IPS-20b (cell line): ENCODE results near the gene APOM.

Experiments used
- H3K27ac ChIP-seq: one replicate; pipeline ENCODE4 v1.5.1; 2013; ENCODE audit warnings: low read length
- H3K27me3 ChIP-seq: 2 replicates; pipeline ENCODE4 v1.6.1; 2013; ENCODE audit warnings: mild to moderate bottlenecking, low read length, inconsistent platforms; ENCODE audit not compliant: insufficient read depth
- H3K36me3 ChIP-seq: 2 replicates; pipeline ENCODE4 v1.6.1; 2013; ENCODE audit warnings: low read depth, mild to moderate bottlenecking, inconsistent platforms, low read length, moderate library complexity; ENCODE audit not compliant: insufficient read depth
- H3K4me1 ChIP-seq: 2 replicates; pipeline ENCODE4 v1.6.1; 2013; ENCODE audit warnings: mild to moderate bottlenecking, control low read depth, inconsistent platforms, low read length, moderate library complexity; ENCODE audit not compliant: insufficient read depth
- H3K4me3 ChIP-seq: 2 replicates; pipeline ENCODE4 v1.5.1; 2013; ENCODE audit warnings: mild to moderate bottlenecking, low read length, inconsistent platforms
- H3K9ac ChIP-seq: 2 replicates; pipeline ENCODE4 v1.6.1; 2013; ENCODE audit warnings: low read depth, mild to moderate bottlenecking, inconsistent platforms, low read length, moderate library complexity
- H3K9me3 ChIP-seq: 2 replicates; pipeline ENCODE4 v1.6.1; 2013; ENCODE audit warnings: mild to moderate bottlenecking, low read depth, low read length, inconsistent platforms; ENCODE audit not compliant: insufficient read depth

The APOM gene

GRCh38 chr6:31620586-31621319 lies 34.9 kb upstream of the APOM start, which contains the start of gene PRRC2A:
Gene PRRC2A, plus strand, starts transcription at chr6:31620715. Its CDS starts 2,075 bp downstream, at chr6:31622790.
- Histone ChIP-seq H3K4me1 (peaks cover 10% of the 10 kb centered on the region; the same call in 1 of the 2 replicates), H3K27ac (peak within 1 kb of the TSS; percentile 97), H3K4me3 (peak within 1 kb of the TSS; percentile 86), H3K27me3 (no peaks in the 10 kb centered on the region), H3K9me3 (no peaks in the 10 kb centered on the region), H3K36me3 (peaks cover 43% of the 10 kb centered on the region), H3K9ac (peak within 1 kb of the TSS; percentile 98)

- peak overlapping the region; percentile 24 for H3K27ac ChIP-seq
- peaks cover 50% of the 10 kb centered on the region for H3K36me3 ChIP-seq
- peaks cover 10% of the 10 kb centered on the region; the same call in 1 of the 2 replicates for H3K4me1 ChIP-seq
- H3K4me3 ChIP-seq: peak overlapping the region; percentile 84
- peak overlapping the region; percentile 91 for H3K9ac ChIP-seq
- H3K9me3 ChIP-seq: no peaks in the 10 kb centered on the region
- no peaks in the 10 kb centered on the region for H3K27me3 ChIP-seq
Measured at GRCh38 chr6:31621320-31621939, 34.3 kb upstream of the APOM start.

GRCh38 chr6:31621991-31622390 lies 33.7 kb upstream of the APOM start:
- peaks cover 10% of the 10 kb centered on the region; the same call in 1 of the 2 replicates for H3K4me1 ChIP-seq
- no peaks in the 10 kb centered on the region for H3K9me3 ChIP-seq
- peaks cover 55% of the 10 kb centered on the region for H3K36me3 ChIP-seq
- H3K27ac ChIP-seq: no peak overlapping the region
- no peaks in the 10 kb centered on the region for H3K27me3 ChIP-seq
- peak overlapping the region; percentile 91; the same call in 1 of the 2 replicates for H3K9ac ChIP-seq
- peak overlapping the region; percentile 84 for H3K4me3 ChIP-seq

GRCh38 chr6:31622684-31623091 lies 33.0 kb upstream of the APOM start:
- Histone ChIP-seq H3K4me3 (peak overlapping the region; percentile 84), H3K27ac (no peak overlapping the region), H3K9me3 (no peaks in the 10 kb centered on the region), H3K4me1 (peaks cover 10% of the 10 kb centered on the region; the same call in 1 of the 2 replicates), H3K36me3 (peaks cover 62% of the 10 kb centered on the region), H3K27me3 (no peaks in the 10 kb centered on the region), H3K9ac (peak overlapping the region; percentile 91; the same call in 1 of the 2 replicates)

- Histone ChIP-seq H3K4me1 (peaks cover 10% of the 10 kb centered on the region; the same call in 1 of the 2 replicates), H3K9ac (no peak overlapping the region), H3K27me3 (no peaks in the 10 kb centered on the region), H3K36me3 (peaks cover 76% of the 10 kb centered on the region), H3K27ac (no peak overlapping the region), H3K9me3 (no peaks in the 10 kb centered on the region), H3K4me3 (no peak overlapping the region)
Measured at GRCh38 chr6:31624070-31624469, 31.6 kb upstream of the APOM start.

GRCh38 chr6:31626952-31627351 lies 28.7 kb upstream of the APOM start:
- peaks cover 100% of the 10 kb centered on the region for H3K36me3 ChIP-seq
- H3K4me1 ChIP-seq: peaks cover 7% of the 10 kb centered on the region; the same call in 1 of the 2 replicates
- H3K27me3 ChIP-seq: no peaks in the 10 kb centered on the region
- H3K4me3 ChIP-seq: no peak overlapping the region
- no peak overlapping the region for H3K27ac ChIP-seq
- H3K9ac ChIP-seq: no peak overlapping the region
- H3K9me3 ChIP-seq: no peaks in the 10 kb centered on the region

GRCh38 chr6:31627690-31628287 lies 27.9 kb upstream of the APOM start:
- no peak overlapping the region for H3K27ac ChIP-seq
- peaks cover 100% of the 10 kb centered on the region for H3K36me3 ChIP-seq
- H3K9ac ChIP-seq: no peak overlapping the region
- no peaks in the 10 kb centered on the region for H3K9me3 ChIP-seq
- no peaks in the 10 kb centered on the region for H3K27me3 ChIP-seq
- H3K4me3 ChIP-seq: no peak overlapping the region
- 0 out of 2 replicates have a peak, but pooled peaks cover 2% of the 10 kb centered on the region for H3K4me1 ChIP-seq

GRCh38 chr6:31629014-31629413 lies 26.7 kb upstream of the APOM start:
- Histone ChIP-seq H3K27ac (no peak overlapping the region), H3K27me3 (no peaks in the 10 kb centered on the region), H3K36me3 (peaks cover 100% of the 10 kb centered on the region), H3K9ac (no peak overlapping the region), H3K4me1 (no peaks in the 10 kb centered on the region), H3K4me3 (no peak overlapping the region), H3K9me3 (no peaks in the 10 kb centered on the region)

GRCh38 chr6:31630177-31630934 lies 25.3 kb upstream of the APOM start:
- Histone ChIP-seq H3K4me1 (no peaks in the 10 kb centered on the region), H3K9me3 (no peaks in the 10 kb centered on the region), H3K9ac (no peak overlapping the region), H3K4me3 (no peak overlapping the region), H3K27me3 (no peaks in the 10 kb centered on the region), H3K36me3 (peaks cover 100% of the 10 kb centered on the region), H3K27ac (no peak overlapping the region)

- Histone ChIP-seq H3K4me1 (no peaks in the 10 kb centered on the region), H3K9me3 (no peaks in the 10 kb centered on the region), H3K36me3 (peaks cover 100% of the 10 kb centered on the region), H3K4me3 (no peak overlapping the region), H3K27me3 (no peaks in the 10 kb centered on the region), H3K27ac (no peak overlapping the region), H3K9ac (no peak overlapping the region)
Measured at GRCh38 chr6:31631209-31631608, 24.5 kb upstream of the APOM start.

- H3K27me3 ChIP-seq: no peaks in the 10 kb centered on the region
- H3K27ac ChIP-seq: no peak overlapping the region
- no peak overlapping the region for H3K4me3 ChIP-seq
- peaks cover 100% of the 10 kb centered on the region for H3K36me3 ChIP-seq
- H3K4me1 ChIP-seq: no peaks in the 10 kb centered on the region
- H3K9ac ChIP-seq: no peak overlapping the region
- H3K9me3 ChIP-seq: no peaks in the 10 kb centered on the region
Measured at GRCh38 chr6:31631681-31632278, 23.9 kb upstream of the APOM start.
